IMR-90 (cell line): Measurements from ENCODE around the gene SLFN12. TPM values are rescaled to one million over a fixed set of nuclear protein-coding genes. Genes with fewer than 3 reads are reported as not detected.

ENCODE experiments used
- CEBPB ChIP-seq: IDR thresholded peaks from 2 replicates; pipeline ENCODE4 v1.6.1; 2012; ENCODE audit warnings: low read depth, low read length, improper control_type of control experiment
- CHD1 ChIP-seq: IDR thresholded peaks from 2 replicates; pipeline ENCODE4 v1.6.1; 2012; ENCODE audit warnings: low read depth, low read length, improper control_type of control experiment
- CTCF ChIP-seq: conservative IDR thresholded peaks from 2 replicates; pipeline ENCODE4 v1.5.1; 2012; ENCODE audit warnings: mild to moderate bottlenecking, low read depth, low read length, improper control_type of control experiment
- MAFK ChIP-seq: IDR thresholded peaks from 2 replicates; pipeline ENCODE4 v1.6.1; 2012; ENCODE audit warnings: low read depth, low read length, improper control_type of control experiment
- MAZ ChIP-seq: IDR thresholded peaks from 2 replicates; pipeline ENCODE4 v1.6.1; 2012; ENCODE audit warnings: low read depth, mild to moderate bottlenecking, low read length, improper control_type of control experiment, moderate library complexity, borderline replicate concordance
- MXI1 ChIP-seq: IDR thresholded peaks from 2 replicates; pipeline ENCODE4 v1.6.1; 2012; ENCODE audit warnings: low read depth, mild to moderate bottlenecking, low read length, moderate library complexity, borderline replicate concordance
- RCOR1 ChIP-seq: IDR thresholded peaks from 2 replicates; pipeline ENCODE4 v1.6.1; 2012; ENCODE audit warnings: mild to moderate bottlenecking, low read length, improper control_type of control experiment; ENCODE audit not compliant: insufficient replicate concordance
- SMC3 ChIP-seq: fragments of 150-350 bp; IDR thresholded peaks from 2 replicates; pipeline ENCODE4 v1.6.1; 2016; ENCODE audit warnings: low read depth, mild to moderate bottlenecking, antibody characterized with exemption, low read length, moderate library complexity
- polyA plus RNA-seq, 3 experiments: library from polyadenylated mRNA; depleted of rRNA; stranded (reverse); fragments of >200 nt; gene quantifications; 2 replicates each; pipeline ENCODE4 v1.2.3, GENCODE V29; 2012; ENCODE audit warnings: low replicate concordance in 1 of 3
- total RNA-seq: library from RNA; depleted of rRNA; stranded (reverse); fragments of >200 nt; gene quantifications from 2 replicates; pipeline ENCODE4 v1.2.3, GENCODE V29; 2012

Gene SLFN12
- total and polyA plus RNA-seq, 2 of the 4 experiments (the other 2 are of a cell fraction), result 16.6 to 38.9 TPM

GRCh38 chr17:35429702-35430101 is 2.6 kb downstream of the SLFN12 start (continued):
- TF ChIP-seq CTCF (no peak), MAZ (no peak), CEBPB (no peak), SMC3 (no peak), RCOR1 (no peak), CHD1 (no peak), MAFK (no peak), MXI1 (no peak)
